ENCODE results near the gene ZNF157.

GRCh38 chrX:47360423-47361179 lies 9.8 kb upstream of the ZNF157 start:
- TF ChIP-seq CTCF (IDR thresholded peaks at IDR 0.05; ENCODE audit: low read depth, low read length) (no peak), EZH2phosphoT487 (IDR thresholded peaks at IDR 0.05; ENCODE audit: low read depth) (no peak)

Data from OCI-LY3 (cell line).